GM19397 (cell line): Measurements from ENCODE around the gene SDC3.
"Not testable (repeated sequence)": the region's sequence is repeated elsewhere in the genome, so short reads cannot be mapped to it uniquely, and the experiment has no call there.

Experiments
- ATAC-seq: cut with Tn5 transposase; IDR thresholded peaks from one replicate; pipeline ENCODE4 v1.9.1; 2021; ENCODE audit warnings: mild to moderate bottlenecking, moderate library complexity; ENCODE audit not compliant: unreplicated experiment

SDC3 gene, protein sequence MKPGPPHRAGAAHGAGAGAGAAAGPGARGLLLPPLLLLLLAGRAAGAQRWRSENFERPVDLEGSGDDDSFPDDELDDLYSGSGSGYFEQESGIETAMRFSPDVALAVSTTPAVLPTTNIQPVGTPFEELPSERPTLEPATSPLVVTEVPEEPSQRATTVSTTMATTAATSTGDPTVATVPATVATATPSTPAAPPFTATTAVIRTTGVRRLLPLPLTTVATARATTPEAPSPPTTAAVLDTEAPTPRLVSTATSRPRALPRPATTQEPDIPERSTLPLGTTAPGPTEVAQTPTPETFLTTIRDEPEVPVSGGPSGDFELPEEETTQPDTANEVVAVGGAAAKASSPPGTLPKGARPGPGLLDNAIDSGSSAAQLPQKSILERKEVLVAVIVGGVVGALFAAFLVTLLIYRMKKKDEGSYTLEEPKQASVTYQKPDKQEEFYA

GRCh38 chr1:30908696-30909364, at the start of gene SDC3:
TSS of gene SDC3 (minus strand) at chr1:30908758. CDS start at chr1:30908586, 172 bp downstream.
- ATAC-seq, result no peak

DNA sequence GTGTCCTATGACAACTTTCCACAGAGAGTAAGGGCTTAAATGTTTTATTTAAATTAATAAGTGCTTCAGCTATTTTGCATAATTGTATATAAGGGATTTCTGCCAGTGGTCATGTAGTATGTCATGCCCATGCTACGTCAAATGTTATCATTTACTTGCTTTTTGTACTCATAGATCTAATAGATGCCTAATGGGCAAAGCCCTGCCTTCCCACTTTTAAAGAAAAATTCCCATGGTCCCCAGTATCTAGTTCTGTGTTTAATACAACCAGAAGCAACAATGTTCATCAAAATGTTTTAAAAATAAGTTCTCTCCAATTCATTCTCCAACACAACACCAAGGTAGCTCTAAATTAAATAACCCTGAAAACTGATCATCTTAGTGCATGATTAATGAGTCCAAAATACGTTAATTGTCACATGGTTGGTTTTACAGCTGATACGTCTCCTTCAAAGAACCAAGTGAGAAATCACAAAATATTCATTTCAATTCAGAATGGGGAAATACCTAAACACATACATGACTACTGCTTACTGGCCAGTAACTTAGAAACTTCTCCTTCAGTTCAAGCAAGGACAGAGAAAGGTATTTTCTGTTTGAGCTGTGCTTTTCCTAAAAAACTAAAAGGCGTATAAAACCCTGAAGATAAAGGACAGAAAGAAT, 49.1 kb upstream of the SDC3 start:
- ATAC-seq, result no peak

- ATAC-seq, result no peak
These were observed 47.0 kb upstream of the SDC3 start for GRCh38 chr1:30955448-30956015.

DNA sequence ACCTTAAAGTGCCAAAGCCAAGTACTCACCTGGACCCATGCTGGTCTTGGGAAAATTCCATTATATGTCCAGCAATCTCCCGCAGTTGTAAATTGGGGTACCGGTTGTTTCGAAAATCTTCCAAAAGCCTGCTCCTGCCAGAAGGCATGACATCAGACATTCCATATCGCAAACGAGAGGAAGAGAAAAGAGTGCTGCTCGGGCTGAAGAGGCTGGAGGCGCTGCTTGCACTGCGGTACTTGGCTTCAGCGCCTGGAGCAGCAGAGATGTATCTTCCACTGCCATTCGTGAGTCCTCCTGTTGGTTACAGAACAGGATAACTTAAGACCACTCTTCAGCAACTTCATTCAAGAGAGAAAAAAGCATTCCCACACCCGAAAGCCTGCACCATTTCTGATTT, 45.1 kb upstream of the SDC3 start:
- no peak for ATAC-seq

DNA sequence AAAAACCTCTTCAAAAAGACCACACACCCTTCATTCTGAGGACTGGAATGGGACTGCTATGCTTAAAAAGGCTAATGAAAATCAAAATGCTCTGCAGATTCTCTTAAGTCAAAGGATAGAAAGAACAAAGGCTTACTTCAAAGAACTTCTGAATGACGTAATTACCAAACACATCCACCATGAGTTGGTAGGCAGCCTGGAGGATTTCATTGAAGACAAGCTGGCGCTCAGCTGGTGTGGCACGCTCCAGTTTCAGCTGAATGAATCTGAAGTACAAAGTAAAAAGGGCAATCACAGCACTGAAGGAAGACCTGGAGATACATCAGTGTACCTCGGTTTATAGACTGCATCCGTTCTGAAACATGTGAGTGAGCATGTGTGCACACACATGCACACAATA, 43.5 kb upstream of the SDC3 start:
- ATAC-seq, result no peak

- ATAC-seq, result no peak
These were observed 42.1 kb upstream of the SDC3 start for GRCh38 chr1:30950700-30951099.

DNA sequence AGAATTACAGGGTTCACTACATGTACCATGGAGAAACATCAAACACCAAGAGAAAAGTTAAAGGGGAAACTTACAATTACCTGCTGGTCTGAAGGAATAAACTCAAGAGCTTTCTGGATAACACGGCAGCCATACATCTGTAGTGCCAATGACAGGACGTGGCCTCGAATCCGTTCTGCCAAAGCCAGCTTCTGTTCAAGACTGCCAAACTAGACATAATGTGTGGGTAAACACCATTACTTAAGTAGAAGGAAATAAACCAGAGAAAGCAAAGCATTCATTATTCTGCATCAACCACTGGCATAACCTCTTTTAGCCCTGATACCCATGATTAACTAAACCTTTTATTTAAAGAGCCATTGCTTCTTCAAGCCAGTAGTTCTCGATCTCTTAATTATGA, 41.5 kb upstream of the SDC3 start:
- ATAC-seq, result no peak

DNA sequence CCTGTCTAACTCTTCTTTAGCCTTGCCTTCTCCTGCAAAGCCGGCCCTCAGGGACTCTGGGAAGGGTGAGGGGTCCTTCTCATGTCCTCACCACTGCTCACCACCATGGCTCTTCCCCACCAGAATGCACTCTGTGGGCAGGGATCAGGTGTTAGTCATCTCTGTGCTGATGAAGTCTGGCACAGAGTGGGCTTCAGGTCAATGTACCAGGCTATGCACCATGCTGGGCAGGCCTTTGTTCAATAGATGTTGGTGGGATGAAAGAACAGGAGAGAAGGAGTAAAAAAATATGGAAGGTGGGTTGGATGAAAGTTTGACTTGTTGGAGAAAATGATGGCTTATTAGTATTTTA, 40.9 kb upstream of the SDC3 start:
- ATAC-seq, result not testable (repeated sequence)

GRCh38 chr1:30948813-30949486, 40.4 kb upstream of the SDC3 start:
- not testable (repeated sequence) for ATAC-seq

GRCh38 chr1:30948278-30948677, 39.7 kb upstream of the SDC3 start:
- ATAC-seq, result no peak

- no peak for ATAC-seq
These were observed 38.7 kb upstream of the SDC3 start for GRCh38 chr1:30947212-30947611.

DNA sequence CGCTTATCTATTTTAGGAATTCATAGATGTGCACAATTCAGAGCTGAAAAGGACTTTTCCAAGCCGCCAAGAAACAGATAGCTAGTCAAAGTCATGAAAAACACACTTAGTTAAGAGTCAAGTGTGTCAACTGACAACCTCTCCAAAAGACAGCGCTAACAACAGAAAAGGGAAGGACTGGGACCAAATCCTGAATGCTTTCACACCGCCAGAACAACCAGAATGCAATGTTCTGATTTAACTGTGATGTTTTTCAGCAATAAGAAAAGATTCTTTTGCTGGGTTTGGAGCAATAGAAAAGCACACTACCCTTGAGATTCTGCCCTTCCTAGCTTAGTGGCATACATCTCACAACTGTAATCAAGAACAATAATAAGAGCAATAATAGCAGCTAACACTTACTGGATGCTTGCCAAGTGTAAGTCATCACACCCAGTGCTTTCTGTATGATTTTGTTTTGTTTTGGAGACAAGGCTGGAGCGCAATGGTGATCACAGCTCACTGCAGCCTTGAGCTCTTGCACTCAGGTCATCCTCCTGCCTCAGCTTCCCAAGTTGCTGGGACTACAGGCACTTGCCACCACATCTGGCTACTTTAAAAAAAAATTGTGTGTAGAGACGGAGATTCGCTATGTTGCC, 33.9 kb upstream of the SDC3 start:
- no peak for ATAC-seq

GRCh38 chr1:30940541-30940940, 32.0 kb upstream of the SDC3 start:
- no peak for ATAC-seq

GRCh38 chr1:30936541-30937171, 28.1 kb upstream of the SDC3 start:
- ATAC-seq, result no peak

DNA sequence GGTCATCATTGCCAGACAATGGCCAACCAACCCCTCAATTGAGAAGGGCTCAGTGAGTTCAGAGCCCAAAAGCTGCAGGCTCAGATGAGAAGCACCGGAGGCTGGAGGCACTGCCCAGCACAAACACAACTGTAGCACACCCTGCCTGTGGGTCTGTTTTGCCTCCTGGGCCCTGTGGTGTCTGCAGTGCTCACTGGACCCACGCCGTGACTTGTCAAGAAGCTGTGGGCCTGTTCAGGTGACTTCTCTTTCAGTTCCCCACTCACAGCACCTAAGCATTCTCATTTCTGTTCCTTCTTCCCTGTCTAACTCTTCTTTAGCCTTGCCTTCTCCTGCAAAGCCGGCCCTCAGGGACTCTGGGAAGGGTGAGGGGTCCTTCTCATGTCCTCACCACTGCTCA, 27.2 kb upstream of the SDC3 start:
- not testable (repeated sequence) for ATAC-seq

DNA sequence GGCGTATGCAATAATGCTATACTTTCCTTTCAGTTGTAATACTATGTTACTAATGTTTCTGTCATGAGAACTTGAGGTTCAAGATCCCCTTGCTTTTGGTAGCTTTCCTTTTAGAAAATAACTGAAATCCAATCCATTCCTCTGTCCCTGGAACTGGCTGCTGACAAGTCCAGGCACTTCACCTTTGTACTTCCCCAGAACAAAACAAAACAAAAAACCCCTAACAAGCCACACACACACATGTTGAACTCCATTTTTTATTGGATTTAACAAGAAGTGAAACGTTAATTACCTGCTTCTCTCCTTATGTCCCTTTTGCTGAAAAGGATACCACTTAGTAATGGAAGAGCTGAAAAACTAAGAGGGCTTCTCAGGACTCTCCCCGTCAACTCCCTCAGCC, 26.1 kb upstream of the SDC3 start:
- ATAC-seq, result no peak

GRCh38 chr1:30933874-30934252, 25.3 kb upstream of the SDC3 start:
- ATAC-seq, result no peak

DNA sequence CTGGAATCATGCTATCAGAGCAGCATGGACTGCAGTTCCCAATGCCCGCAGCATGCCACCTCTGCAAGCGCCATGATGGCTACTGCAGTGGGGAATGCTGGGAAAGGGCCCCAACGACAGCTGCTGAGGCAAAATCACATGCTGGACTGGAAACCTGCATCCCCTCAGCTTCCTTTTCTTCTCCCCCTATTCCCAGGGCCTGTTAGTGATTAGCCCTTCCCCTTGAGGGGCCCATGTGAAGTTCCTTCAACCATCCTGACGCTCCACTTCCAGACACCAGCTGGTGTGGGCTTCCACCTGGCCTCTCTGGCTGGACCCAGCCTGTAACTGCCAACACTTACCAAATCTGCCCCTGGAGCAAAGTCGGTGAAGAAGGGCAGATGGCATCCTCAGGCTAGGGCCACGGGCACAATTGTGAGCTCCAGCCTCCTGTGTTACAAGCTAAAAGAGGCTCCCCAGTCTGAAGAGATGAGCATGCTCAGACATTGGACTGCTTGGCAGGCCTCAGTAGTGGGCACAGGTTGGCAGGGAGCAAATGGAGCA, 22.1 kb upstream of the SDC3 start:
- no peak for ATAC-seq

DNA sequence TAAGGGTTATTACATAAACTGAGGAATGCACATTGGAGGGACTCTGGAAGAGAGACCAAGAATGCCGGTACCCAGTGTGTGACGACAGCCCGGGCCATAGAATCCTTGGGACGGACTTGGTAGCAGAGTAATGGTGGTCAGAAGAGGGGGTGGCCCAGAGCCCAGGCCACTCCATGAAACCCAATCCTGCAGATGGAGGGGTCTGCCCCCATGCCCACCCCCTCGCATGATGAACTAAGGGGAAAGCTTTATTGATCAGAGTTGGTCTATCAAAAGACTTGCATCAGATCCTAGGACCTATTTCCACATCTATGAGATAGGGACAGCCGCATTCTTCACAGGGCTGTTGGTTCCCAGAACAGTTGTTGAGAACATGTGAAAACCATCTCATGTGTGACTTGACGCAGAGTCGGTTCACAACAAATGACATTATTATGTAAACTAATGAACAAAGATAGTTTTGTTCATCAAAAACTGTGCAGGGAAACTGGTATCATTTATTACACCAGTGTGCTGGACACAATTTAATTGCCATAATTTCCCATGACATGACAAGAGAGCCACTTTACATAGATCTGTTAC, 21.5 kb upstream of the SDC3 start:
- no peak for ATAC-seq
